Activated CD4-positive, CD25-positive, alpha-beta regulatory T cell treated with anti-CD3 and anti-CD28 coated beads, Interleukin-2, amount 50 U/mL, for 16 hours (primary cell): ENCODE results near the gene ATP1A1.

Experiments
- DNase-seq: peaks from one replicate; pipeline ENCODE4 v3.0.0-alpha.2; 2020; ENCODE audit warnings: low read depth, low spot score

ATP1A1 gene

GRCh38 chr1:116372191-116372590, 853 bp upstream of the ATP1A1 start:
- DNase-seq = no peak

- peak; percentile 40 for DNase-seq
Observed at GRCh38 chr1:116373431-116374352, 648 bp downstream of the ATP1A1 start.

DNA sequence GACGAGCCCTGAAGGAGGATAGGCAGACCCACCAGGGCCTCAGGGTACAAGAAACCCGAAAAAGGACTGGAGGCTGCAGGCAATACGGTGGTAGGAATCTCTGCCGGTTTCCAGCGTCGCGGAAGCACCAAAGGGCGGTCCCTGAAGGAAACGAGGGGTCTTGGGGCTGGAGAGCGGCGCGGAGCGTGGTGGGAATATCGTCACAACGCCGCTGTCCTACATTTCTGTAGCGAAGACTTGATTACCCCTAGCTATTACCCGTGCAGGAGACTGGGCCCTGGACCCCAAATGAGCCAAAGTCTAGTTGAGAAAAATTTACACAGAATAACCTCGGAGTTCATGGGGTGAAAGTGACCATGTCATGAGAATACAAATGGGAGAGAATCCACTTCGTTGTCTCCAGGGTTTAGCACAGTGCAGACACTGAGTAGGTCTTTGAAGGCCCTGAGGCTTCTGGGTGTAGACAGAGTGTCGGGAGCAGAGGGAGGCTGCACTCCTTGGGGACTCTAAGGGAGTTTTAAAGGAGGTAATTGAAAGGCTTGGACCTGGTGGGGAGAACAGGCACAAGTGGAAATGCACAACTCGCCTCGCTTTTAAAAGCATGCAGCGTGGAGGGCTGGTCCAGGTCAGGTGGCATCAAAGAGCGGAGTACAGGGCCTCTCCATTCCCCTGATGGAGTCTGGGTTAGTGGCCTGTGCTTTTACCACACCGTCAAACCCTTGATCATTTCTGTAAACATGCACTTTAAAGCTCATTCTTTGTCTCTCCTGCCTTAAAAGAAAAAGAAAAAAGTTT, 1.5 kb downstream of the ATP1A1 start:
- no peak for DNase-seq

DNA sequence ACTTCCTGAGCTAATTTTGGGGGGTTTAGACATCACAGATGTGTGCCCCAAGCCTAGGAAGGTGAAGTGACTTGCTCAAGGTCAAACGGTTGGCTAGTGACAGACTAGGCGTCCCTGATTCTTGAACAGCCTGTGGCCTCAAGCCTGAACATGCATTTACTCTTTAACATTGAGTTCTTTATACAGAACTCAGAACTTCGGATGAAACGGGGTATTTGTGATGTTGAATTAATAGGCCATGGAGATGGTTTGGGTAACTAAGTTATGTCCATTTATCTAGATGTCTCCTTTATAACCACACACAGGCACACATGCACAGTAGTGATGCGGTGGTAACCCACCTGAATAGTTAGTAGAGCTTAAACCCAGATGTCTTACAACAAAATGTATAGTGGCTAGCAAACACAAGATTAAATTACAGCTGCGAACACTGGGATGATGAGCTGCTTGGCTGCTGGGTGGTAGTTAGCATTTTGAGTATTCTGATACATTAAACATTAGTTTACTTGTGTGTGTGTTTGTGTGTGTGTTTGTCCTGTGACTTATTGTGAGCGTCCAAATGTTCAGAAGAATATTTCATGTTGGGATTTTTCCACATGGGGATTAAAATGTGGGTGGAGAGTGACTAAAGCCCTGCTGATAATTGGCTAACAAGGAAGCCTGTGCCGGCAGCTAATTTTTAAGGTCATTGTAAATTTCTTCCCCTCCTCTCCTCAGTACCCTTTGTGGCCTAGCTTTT, 2.3 kb downstream of the ATP1A1 start:
- no peak for DNase-seq

DNA sequence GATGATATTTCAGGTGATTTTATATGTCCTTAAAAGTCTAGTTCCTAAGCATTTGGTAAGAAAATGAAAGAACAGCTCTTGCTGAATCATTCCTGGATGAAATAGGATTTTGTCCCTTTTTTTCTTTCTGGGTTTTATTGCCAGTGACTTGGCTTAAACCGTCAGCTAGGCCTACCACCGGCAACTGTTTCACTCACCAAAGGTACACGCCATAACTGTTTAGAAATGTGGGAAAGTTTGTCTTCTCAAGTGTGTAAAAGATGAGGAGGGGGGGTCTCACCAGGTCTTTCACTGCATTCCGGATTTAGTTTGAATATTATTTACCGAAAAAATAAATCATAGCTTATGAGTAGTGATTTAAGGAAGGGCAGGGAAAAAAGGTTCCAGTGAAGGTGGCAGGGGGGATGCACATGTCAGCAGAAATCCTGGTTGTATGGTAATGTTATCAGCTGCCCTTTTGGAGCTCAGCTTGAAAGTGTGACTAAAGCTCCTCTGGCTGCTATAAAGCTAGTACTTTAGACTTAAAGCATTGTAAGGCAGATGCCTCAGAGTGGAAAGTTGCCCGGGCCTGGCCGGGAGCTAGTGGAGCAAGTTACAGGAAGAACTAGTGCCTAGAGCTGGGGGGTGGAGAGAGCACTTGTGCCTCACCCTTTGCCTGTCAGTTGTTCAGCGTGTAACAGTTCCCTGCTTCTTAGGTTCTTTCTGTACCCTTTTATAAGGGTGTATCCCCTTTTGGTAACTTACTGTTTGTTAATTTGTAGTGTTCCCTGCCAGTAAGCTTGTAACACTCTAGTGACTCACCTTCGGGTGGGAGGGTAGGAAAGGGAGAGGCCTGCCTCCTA, 3.1 kb downstream of the ATP1A1 start:
- no peak for DNase-seq

- DNase-seq = no peak
Observed at GRCh38 chr1:116376729-116377086, 3.7 kb downstream of the ATP1A1 start.

GRCh38 chr1:116377541-116378529, 4.8 kb downstream of the ATP1A1 start:
- DNase-seq = peak; percentile 16

GRCh38 chr1:116379057-116379630, 6.1 kb downstream of the ATP1A1 start:
- DNase-seq = no peak

DNA sequence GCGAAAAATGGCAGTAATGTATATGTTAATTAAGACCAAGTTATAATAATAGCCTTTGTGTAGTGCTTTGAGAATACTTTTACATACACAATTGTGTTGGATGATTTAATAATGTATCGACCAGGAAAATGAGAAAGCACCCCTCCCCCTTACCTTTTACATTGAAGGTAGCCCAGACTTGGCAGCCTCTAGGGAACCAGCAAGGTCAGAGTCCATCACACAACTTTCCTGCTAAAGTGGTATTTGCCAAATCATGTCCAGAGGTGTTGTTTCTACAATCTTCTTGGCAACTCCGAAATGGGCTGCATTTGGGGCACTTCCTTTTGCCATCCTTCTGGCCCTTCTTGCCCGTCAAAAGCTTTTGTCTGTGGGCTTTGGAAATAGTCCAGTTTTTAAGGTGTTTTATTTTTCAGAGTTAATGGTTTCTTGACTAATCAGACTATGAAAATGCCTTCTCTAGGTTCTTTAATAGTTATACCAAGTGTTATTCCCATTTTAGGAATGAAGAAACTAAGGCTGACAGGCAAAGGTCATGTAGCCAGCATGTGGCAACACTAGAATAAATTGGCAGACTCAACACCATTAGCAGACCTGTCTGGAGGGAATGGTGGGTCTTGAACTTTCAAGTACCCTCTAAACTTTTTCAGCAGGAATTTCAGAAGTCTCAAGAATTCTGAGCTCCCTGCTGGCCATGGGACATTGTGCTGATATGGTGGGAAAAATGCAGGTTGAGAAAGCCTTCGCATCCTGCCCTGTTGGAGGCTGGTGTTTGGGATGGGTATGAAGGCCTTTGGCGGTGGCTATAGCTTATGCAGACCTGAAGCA, 6.8 kb downstream of the ATP1A1 start:
- no peak for DNase-seq

GRCh38 chr1:116380499-116381242, 7.6 kb downstream of the ATP1A1 start:
- DNase-seq = no peak

GRCh38 chr1:116382321-116382720, 9.3 kb downstream of the ATP1A1 start:
- no peak for DNase-seq

GRCh38 chr1:116382857-116383483, 9.9 kb downstream of the ATP1A1 start:
- DNase-seq = no peak

DNA sequence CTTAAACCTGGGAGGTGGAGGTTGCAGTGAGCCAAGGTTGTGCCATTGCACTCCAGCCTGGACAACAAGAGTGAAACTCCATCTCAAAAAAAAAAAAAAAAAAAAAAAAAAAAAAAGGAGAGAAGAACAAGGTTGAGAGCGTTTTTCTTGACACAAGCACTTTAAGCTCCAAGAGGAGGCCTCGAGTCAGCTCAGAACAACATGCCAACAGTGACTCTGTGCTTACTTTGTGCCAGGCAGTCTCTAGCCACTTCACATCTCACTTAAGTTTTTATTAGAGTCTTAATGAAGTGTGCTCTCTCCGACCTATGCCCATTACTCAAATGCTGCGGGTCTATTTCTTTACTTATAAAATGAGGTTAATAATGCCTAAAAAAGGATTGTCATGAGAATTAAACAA, 13.0 kb downstream of the ATP1A1 start:
- DNase-seq = no peak

GRCh38 chr1:116387551-116387950, 14.5 kb downstream of the ATP1A1 start:
- DNase-seq = no peak

DNA sequence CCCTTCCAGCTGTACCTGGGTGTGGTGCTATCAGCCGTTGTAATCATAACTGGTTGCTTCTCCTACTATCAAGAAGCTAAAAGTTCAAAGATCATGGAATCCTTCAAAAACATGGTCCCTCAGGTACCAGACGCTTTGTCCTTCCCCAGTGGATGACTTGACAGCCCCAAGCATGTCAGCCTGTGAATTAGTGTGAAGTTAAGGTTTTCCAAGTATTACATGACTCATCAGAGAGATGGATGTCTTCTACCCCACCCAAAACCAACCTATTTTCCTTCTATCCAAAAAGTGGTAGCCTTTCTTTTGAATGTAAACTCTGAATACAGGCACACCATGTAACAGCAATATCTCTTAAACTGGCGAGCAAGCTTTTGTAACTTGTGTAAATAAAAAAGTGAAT, 15.1 kb downstream of the ATP1A1 start:
- DNase-seq = no peak

DNA sequence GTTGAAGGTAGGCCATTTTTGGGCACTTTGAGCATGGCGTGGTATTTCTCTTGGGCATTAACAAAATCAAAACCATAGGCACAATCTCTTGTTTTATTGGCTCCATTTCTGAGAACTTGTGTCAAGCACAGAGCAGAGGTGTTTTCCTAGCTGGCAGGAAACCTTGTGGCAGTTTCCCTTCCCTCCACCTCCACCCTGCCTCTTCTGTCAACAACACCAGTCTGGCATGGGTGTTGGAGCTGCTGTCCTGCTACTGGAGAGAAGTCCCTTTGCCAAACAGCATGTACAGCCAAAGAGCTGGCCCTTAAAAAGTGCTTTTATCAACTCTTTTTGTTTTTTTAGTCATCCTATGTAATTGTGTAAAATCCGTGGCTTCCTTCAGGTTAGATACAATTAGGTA, 16.0 kb downstream of the ATP1A1 start:
- DNase-seq = no peak

GRCh38 chr1:116389686-116390085, 16.6 kb downstream of the ATP1A1 start:
- no peak for DNase-seq

- DNase-seq = no peak
Observed at GRCh38 chr1:116390195-116390594, 17.2 kb downstream of the ATP1A1 start.
